Gastrocnemius medialis (tissue), 4 donors: ENCODE results near the gene SLC6A2. TPM values are rescaled to one million over a fixed set of nuclear protein-coding genes. Genes with fewer than 3 reads are reported as not detected.

Experiments used
- ATAC-seq, 2 donors: fragments of 150-250 bp; one replicate each; pipeline ENCODE4 v1.9.1; 2016
- DNase-seq, 2 donors: peaks; one replicate each; pipeline ENCODE4 v3.0.0-alpha.2; 2019
- H3K27ac ChIP-seq, 4 donors: fragments of 200-600 bp; sonication (generic); 1 replicate in 1 of 4; 2 replicates in 3 of 4; pipeline ENCODE4 v1.5.1; 2016 to 2018; ENCODE audit warnings: mild to moderate bottlenecking in 2 of 4, moderate library complexity in 1 of 4
- H3K27me3 ChIP-seq, 3 donors: fragments of 200-600 bp; sonication (generic) in 2 of 3; 1 replicate in 1 of 3; 2 replicates in 2 of 3; pipeline versions ENCODE4 v1.5.1 to v1.6.0; 2016 to 2019; ENCODE audit warnings: mild to moderate bottlenecking in 1 of 3, moderate library complexity in 1 of 3
- H3K36me3 ChIP-seq, 2 donors: fragments of 200-600 bp; sonication (generic) in 1 of 2; one replicate each; pipeline ENCODE4 v1.5.1; 2017 to 2018
- H3K4me1 ChIP-seq, 2 donors: fragments of 200-600 bp; sonication (generic) in 1 of 2; one replicate each; pipeline ENCODE4 v1.5.1; 2016 to 2017; ENCODE audit warnings: mild to moderate bottlenecking in 2 of 2
- H3K4me3 ChIP-seq, 4 donors: fragments of 200-600 bp; sonication (generic) in 3 of 4; 1 replicate in 1 of 4; 2 replicates in 3 of 4; pipeline ENCODE4 v1.5.1; 2016 to 2019; ENCODE audit warnings: mild to moderate bottlenecking in 2 of 4
- H3K9me3 ChIP-seq, 3 donors: fragments of 200-600 bp; sonication (generic) in 2 of 3; 1 replicate in 1 of 3; 2 replicates in 2 of 3; pipeline ENCODE4 v1.5.1; 2016 to 2019
- POLR2A ChIP-seq, 2 donors: fragments of 450-650 bp; IDR thresholded peaks; one replicate each; pipeline ENCODE4 v1.6.1; 2017; ENCODE audit warnings: antibody characterized with exemption in 2 of 2, mild to moderate bottlenecking in 2 of 2, moderate library complexity in 2 of 2
- in situ Hi-C, 4 donors: fragments of 200-750 bp; cut with MboI; loops; one replicate each; pipeline versions ENCODE4 v1.15.0 to v1.8.0; 2017; ENCODE audit warnings: low sequenced_read_pairs in 4 of 4
- intact Hi-C: fragments of 100-400 bp; cut with DNase I; formaldehyde crosslinking; loops from one replicate; pipeline ENCODE4 v1.15.1; 2023; ENCODE audit warnings: low total_unique reads
- total RNA-seq, 4 donors: library from RNA; depleted of rRNA; stranded (reverse); fragments of >200 nt; gene quantifications; one replicate each; pipeline versions ENCODE4 v1.1.0 to v1.2.3, GENCODE V29; 2016
- TF ChIP-seq, protein P1 (sequence below), 5 experiments: fragments of 450-650 bp in 3 of 5; fragments of 200-600 bp in 2 of 5; sonication (generic) in 2 of 5; IDR thresholded peaks in 4 of 5; conservative IDR thresholded peaks in 1 of 5; 1 replicate in 4 of 5; 2 replicates in 1 of 5; pipeline ENCODE4 v1.5.1; 2016 to 2019; ENCODE audit warnings: antibody characterized with exemption in 5 of 5, mild to moderate bottlenecking in 3 of 5, moderate library complexity in 3 of 5

SLC6A2 gene
- total RNA-seq, 4 donors from 2014 or later, result not detected

- H3K27ac ChIP-seq, result no peak overlapping the region
- no peak for ATAC-seq
- no peak for DNase-seq
- H3K27me3 ChIP-seq, result no peaks in the 10 kb centered on the region
- TF ChIP-seq, protein P1, sequence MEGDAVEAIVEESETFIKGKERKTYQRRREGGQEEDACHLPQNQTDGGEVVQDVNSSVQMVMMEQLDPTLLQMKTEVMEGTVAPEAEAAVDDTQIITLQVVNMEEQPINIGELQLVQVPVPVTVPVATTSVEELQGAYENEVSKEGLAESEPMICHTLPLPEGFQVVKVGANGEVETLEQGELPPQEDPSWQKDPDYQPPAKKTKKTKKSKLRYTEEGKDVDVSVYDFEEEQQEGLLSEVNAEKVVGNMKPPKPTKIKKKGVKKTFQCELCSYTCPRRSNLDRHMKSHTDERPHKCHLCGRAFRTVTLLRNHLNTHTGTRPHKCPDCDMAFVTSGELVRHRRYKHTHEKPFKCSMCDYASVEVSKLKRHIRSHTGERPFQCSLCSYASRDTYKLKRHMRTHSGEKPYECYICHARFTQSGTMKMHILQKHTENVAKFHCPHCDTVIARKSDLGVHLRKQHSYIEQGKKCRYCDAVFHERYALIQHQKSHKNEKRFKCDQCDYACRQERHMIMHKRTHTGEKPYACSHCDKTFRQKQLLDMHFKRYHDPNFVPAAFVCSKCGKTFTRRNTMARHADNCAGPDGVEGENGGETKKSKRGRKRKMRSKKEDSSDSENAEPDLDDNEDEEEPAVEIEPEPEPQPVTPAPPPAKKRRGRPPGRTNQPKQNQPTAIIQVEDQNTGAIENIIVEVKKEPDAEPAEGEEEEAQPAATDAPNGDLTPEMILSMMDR (IDR thresholded peaks at IDR 0.05 in 4 of 5, conservative IDR thresholded peaks at IDR 0.05 in 1 of 5), result no peak
- no peak for TF ChIP-seq POLR2A (IDR thresholded peaks at IDR 0.05)
- no peaks in the 10 kb centered on the region for H3K36me3 ChIP-seq
- H3K9me3 ChIP-seq, result no peaks in the 10 kb centered on the region
- intact Hi-C loops, result no loop called here
- H3K4me1 ChIP-seq, result no peaks in the 10 kb centered on the region
- in situ Hi-C loops, result no loop called here
- no peak overlapping the region for H3K4me3 ChIP-seq
These were observed 43.2 kb downstream of the SLC6A2 start for GRCh38 chr16:55698946-55699345.

GRCh38 chr16:55699616-55700015 is 43.8 kb downstream of the SLC6A2 start:
- Histone ChIP-seq H3K27me3 (no peaks in the 10 kb centered on the region), H3K4me3 (no peak overlapping the region), H3K27ac (no peak overlapping the region), H3K4me1 (no peaks in the 10 kb centered on the region), H3K9me3 (no peaks in the 10 kb centered on the region), H3K36me3 (no peaks in the 10 kb centered on the region)
- ATAC-seq (no peak), DNase-seq (no peak)
- TF ChIP-seq, protein P1 (IDR thresholded peaks at IDR 0.05 in 4 of 5, conservative IDR thresholded peaks at IDR 0.05 in 1 of 5), result no peak
- no peak for TF ChIP-seq POLR2A (IDR thresholded peaks at IDR 0.05)
- in situ Hi-C loops, result loop anchor here in 3 of 4 donors (5.0 to 25.0 kb wide), 5 partner anchors 45 to 613 kb away; partner anchors contain the start of gene SLC6A2 (in 1 of the 3)
- intact Hi-C loops, result loop anchor here (2.0 kb wide), 1 partner anchor 43 kb away; no protein-coding TSS in a partner anchor

DNA sequence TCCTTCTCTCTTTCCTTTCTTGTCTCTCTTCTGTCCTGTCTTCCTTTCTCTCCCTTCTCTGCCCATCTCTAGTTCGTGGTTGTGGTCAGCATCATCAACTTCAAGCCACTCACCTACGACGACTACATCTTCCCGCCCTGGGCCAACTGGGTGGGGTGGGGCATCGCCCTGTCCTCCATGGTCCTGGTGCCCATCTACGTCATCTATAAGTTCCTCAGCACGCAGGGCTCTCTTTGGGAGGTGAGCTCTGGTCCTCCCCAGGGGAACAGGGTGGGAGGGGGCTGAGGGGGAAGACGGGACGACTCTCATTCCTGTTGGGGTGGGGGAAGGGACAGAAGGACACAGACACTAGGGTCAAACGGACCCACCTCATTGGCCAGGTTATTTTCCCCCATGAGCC is 44.3 kb downstream of the SLC6A2 start:
- no peak for TF ChIP-seq POLR2A (IDR thresholded peaks at IDR 0.05)
- TF ChIP-seq, protein P1 (IDR thresholded peaks at IDR 0.05 in 4 of 5, conservative IDR thresholded peaks at IDR 0.05 in 1 of 5), result no peak
- H3K9me3 ChIP-seq, result no peaks in the 10 kb centered on the region
- DNase-seq, result no peak
- no peaks in the 10 kb centered on the region for H3K27me3 ChIP-seq
- H3K27ac ChIP-seq, result no peak overlapping the region
- in situ Hi-C loops (loop anchor here in 3 of 4 donors (5.0 to 25.0 kb wide), 5 partner anchors 45 to 612 kb away; partner anchors contain the start of gene SLC6A2 (in 1 of the 3)), intact Hi-C loops (loop anchor here (2.0 kb wide), 1 partner anchor 43 kb away; no protein-coding TSS in a partner anchor)
- no peaks in the 10 kb centered on the region for H3K36me3 ChIP-seq
- no peaks in the 10 kb centered on the region for H3K4me1 ChIP-seq
- no peak for ATAC-seq
- no peak overlapping the region for H3K4me3 ChIP-seq

DNA sequence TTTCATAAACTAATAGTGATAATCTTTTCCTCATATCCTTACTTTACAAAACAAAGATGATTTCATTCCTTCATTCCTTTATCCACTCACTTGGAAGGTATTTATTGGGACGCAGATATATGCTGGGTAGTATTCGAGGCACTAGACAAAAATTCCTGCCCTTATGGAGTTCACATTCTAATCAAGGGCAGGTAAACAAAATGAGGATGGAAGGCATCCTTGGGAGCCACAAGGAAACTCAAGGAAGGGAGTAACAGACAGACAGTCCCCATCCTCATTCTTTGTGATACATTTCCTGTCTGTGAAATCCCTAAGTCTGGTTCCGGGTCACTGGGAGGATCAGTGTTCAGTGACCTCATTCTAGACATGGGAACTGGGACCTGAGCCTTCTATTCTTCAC is 45.2 kb downstream of the SLC6A2 start:
- in situ Hi-C loops (loop anchor here in 3 of 4 donors (5.0 to 25.0 kb wide), 5 partner anchors 46 to 611 kb away; partner anchors contain the start of gene SLC6A2 (in 1 of the 3)), intact Hi-C loops (loop anchor here (2.0 kb wide), 1 partner anchor 44 kb away; no protein-coding TSS in a partner anchor)
- DNase-seq, result no peak
- Histone ChIP-seq H3K27ac (no peak overlapping the region), H3K4me1 (no peaks in the 10 kb centered on the region), H3K27me3 (no peaks in the 10 kb centered on the region), H3K9me3 (no peaks in the 10 kb centered on the region), H3K4me3 (no peak overlapping the region), H3K36me3 (no peaks in the 10 kb centered on the region)
- ATAC-seq, result no peak
- no peak for TF ChIP-seq POLR2A (IDR thresholded peaks at IDR 0.05)
- TF ChIP-seq, protein P1 (IDR thresholded peaks at IDR 0.05 in 4 of 5, conservative IDR thresholded peaks at IDR 0.05 in 1 of 5), result no peak
